HG02610 (cell line): ENCODE data around the gene ABHD11.
A peak's percentile ranks its signal among the peaks of the same experiment; 100 is the strongest.
"Not testable (repeated sequence)": the region's sequence is repeated elsewhere in the genome, so short reads cannot be mapped to it uniquely, and the experiment has no call there.

ENCODE experiments used
- ATAC-seq: cut with Tn5 transposase; IDR thresholded peaks from one replicate; pipeline ENCODE4 v1.9.1; 2021; ENCODE audit warnings: mild to moderate bottlenecking, moderate library complexity; ENCODE audit not compliant: unreplicated experiment

Gene ABHD11

DNA sequence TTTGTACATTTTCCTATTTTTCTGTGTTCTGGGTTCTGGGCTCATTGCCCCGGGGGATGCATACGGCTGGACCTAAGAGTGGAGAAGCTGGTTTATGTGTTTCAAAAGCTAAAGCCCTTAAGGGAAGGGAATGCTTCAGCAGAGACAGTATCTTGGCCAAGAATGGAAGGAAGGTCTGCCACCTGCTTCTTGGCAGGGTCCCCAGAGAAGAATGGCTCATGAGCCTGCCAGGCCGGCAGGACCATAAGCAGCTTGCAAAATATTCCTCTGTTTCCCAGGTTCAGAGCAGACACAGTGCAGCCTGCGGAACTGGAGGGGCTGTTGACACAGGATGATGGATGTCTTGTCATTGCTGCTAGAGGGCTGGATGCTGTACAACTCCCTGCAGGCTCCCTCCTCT is 7.8 kb upstream of the ABHD11 start:
- ATAC-seq = no peak

DNA sequence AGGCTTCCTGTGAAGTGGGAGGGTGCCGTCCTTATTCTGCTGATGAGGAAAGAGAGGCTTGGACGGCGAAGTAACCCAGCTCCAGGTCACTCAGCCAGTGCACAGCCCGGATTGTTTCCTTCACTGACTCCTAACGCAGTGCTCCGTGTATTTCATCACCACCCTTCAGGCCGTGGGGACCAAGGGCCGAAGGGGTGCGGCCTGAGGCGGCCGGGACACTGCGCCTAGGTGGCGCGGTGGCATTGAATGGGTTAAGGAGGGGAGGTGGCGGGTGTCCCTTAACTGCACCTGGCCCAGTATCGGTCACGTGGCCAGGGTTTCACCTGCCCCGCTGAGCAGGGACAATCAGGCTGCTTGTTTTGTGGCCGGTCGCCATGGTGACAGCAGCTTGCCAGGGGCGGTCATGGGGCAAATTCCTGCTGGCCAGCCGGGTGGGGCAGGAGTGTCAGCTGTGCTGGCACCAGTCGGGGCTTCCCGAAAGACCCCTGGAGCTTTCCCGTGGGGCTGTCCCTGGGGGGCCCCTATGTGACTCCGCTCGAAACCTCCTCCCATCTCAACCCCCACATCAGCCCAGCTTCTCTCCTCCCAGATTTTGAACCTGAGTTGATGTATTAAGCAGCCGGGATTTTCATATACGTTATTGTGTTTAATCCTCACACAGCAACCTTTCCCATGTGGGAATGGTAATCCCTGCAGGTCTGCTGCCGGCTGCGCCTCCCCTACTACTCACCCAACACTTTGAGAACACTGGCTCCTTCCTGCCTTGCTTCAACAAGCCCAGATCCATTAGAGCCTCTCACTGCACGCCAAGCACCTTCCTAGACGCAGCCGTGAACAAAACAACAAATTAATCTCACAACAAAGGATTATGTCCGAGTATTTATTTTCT is 4.4 kb upstream of the ABHD11 start:
- ATAC-seq = no peak

DNA sequence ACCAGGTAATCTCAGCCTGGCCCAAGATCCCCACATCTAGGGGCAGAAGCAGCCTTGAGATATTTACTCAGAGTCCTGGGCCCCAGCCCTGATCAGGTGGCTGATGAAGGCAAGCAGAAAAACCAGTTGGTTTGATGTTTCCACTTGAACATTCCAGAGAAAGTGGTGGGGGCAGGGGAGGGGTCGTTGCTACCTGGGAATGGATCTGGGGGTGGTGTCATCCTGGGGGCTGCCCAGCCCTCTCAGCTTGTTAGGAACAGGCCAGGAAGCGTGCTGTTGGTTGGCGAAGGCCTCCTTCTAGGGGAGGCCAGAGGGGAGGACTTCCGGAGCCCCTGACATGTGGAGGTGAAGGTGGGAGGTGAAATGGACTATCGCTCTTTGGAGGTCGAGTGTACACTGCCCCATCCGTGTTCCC is 3.7 kb upstream of the ABHD11 start:
- ATAC-seq = no peak

DNA sequence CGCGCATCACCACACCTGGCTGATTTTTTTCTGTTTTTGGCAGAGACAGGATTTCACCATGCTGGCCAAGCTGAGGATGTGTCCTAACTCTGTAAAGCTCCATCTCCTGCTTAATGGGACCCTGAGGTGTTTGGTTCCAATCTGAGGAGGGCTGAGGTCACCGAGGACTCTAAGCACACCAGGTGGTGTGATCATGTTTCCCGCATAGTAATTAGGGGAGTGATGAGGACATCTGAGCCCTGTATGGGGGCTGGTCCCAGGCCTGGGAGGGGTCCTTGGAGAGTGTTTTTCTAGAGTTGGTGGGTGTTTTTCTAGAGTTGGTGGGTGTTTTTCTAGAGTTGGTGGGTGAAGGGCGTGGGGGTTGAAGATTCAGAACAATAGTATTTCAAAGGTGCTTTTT is 3.0 kb upstream of the ABHD11 start:
- ATAC-seq = no peak

DNA sequence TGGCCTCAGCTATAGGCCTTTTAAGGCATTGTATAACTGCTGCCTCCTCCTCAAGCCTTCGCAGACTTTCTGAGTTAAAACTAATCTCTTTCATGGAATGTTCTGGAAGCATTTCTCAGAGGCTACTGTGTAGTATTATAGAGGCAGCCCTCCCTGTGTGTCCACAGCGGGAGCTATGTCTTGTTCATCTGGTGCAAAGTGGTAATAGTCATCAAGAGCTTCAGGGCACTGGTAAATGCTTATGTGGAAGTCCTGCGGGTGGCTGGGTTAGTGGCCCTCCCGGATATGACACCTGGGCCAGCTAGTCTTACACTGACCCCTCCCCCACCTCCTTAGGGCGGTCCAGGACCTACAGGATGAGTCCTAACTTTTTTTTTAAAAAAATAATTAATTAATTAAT is 2.2 kb upstream of the ABHD11 start:
- no peak for ATAC-seq

DNA sequence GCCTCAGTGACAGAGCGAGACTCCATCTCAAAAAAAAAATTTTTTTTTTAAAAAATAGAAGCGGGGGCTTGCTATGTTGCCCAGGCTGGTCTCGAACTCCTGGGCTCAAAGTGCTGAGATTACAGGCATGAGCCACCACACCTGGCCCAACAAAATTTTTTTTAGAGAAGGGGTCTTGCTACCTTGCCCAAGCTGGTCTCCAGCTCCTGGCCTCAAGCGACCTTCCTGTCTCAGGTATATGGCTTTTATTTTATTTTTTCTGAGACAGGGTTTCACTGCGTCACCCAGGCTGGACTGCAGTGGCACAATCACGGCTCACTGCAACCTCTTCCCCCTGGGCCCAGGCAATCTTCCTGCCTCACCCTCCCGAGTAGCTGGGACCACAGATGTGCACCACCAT is 1.6 kb upstream of the ABHD11 start:
- ATAC-seq = no peak

DNA sequence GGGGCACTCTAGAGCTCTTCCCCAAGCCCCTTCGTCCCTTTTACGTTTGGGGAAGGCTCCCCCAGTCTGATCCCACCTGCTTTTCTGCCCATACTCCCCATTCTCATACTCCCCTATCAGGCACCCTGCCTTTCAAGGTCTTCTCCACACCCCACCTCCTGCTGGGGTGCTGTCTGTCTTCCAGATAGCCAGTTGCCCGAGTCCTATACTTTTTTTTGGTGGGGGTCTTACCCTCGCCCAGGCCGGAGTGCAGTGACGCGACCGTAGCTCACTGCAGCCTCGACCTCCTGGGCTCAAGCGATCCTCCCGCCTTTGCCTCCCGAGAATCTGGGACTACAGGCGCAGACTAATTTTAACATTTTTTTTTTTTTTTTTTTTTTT is 775 bp upstream of the ABHD11 start:
- ATAC-seq = no peak

DNA sequence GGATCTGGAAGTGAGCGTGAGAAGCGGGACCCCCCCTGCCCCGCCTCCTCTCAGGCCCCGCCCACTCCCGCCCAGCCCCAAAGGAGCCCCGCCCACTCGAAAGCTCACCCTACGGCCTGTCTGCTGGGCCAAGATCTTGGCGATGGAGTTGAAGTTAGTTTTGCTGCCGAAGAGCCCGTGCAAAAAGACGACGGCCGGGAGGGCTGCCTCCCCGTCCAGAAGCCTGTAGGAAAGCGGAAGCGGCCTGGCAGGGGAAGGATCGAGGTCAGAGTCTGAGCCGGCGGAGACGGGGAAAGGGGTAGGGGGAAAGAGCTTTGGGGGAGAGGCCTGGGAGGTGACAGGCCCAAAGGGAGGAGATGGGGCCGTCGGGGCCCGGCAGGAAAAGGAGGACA is 386 bp downstream of the ABHD11 start:
- ATAC-seq = peak; percentile 8

DNA sequence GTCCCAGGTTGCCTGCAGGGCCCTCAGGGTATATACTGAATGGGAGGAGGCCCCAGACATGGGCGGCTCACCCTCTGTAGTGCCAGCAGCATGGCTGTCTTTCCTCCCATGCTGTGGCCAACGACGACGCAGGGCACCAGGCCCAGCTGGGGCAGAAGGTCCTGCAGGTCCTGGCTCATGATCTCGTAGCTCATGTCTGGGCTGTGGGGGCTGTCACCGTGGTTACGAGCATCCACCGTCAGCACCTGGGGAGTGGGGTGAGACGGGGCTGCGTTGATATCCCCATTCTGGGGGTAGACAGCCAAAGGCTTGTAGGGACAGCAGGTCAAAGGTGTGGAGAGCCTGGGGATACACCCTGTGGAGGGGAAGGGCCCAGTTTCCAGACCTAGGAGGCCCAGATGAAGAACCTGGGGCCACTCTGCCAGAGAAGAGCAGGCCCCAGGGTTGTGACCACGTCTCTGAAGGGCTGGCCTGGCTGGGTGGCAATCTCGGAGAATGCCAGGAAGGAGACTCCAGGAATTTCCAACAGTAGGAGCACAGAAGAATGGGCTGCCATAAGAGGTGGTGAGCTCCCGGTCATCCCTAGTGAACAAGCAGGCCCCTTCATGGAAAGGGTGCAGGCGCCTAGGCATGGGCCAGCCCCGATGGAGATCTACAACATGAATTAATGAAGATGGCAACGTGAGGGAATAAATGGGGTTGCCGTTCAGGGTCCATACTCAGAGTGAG is 947 bp downstream of the ABHD11 start:
- no peak for ATAC-seq

DNA sequence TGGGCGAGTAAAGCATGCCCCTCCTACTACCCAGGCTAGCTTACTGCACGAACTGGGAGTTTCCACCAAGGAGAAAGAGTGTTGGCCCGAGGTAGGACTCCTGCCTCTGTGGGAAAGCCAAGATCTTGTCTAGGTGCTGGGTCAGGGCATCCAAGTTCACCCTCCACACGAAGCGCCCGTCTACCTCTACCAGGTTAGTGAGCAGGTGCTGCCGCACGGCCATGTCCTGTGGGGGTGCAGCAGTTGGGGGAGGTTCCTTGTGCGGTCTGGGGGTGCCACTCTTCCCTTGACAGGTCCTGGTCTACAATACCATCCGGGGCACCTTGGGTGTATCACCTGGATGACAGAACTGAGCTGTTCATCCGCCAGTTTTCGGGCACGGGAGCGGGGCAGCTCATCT is 1.7 kb downstream of the ABHD11 start:
- ATAC-seq = no peak

DNA sequence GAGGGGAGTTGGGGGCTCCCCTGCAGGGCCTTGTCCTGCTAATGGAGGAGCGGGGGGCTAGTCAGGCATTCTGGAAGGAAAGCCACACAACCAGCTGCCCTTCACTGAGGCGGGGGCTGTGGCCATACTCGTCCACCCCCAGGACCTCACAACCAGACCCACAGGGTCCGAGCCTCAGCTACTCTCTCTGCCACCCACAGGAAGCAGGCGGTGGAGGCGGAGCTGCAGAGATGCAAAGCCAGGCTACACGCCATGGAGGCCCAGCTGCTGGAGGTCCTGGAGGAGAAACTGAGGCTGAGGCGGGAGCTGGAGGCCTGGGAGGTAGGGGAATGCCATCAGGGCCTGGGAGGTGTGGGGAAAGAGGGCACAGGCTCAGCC is 3.1 kb downstream of the ABHD11 start:
- no peak for ATAC-seq

DNA sequence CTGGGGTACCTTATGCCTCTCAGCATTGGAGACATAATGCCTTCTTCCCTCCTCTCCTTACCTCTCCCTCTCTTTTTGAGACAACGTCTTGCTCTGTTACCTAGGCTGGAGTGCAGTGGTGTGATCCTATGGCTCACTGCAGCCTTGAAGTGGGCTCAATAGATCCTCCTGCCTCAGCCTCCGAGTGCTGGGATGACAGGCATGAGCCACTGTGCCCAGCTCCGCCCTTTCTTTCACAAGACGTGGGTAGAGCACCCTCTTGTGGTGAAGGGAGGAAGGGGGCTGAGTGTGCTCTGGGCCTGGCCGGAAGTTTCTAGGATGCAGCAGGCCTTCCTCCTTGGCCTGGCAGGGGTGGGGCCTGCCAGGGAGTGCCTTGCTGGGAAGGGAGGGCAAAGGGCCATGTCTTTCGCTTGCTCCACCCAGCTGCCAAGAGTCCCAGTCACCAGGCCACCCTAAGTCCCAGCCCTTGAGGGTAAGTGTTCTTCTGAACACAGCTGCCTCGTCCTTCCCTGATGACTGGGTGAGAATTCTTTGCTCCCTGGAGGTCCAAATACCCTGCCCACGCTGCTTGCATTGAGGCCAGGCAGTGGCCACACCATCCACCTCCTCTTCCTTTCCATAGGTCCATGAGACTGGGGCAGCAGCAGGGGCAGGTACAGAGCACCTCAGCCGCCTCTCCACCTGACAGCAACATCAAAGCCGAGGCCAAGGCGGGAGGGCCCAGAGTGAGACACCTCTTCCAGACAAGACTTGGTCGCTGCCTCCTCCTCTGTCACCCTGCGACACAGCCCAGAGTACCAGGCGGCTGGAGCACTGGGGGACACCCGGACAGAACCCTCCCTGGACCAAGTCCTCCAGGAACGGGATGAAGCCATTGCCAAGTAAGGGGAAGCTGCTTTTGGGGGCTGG is 3.7 kb downstream of the ABHD11 start:
- peak; percentile 54 for ATAC-seq

DNA sequence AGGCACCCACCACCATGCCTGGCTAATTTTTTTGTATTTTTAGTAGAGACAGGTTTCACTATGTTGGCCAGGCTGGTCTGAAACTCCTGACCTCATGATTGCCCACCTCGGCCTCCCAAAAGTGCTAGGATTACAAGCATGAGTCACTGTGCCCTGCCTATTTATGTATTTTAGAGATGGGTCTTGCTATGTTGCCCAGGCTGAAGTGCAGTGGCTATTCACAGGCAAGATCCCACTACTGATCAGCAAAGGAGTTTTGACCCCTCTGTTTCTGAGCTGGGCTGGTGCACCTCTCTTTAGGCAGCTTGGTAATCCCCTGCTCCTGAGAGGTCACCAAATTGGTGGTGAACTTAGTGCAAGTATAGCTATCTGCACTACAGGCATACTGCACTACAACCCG is 6.2 kb downstream of the ABHD11 start:
- no peak for ATAC-seq

DNA sequence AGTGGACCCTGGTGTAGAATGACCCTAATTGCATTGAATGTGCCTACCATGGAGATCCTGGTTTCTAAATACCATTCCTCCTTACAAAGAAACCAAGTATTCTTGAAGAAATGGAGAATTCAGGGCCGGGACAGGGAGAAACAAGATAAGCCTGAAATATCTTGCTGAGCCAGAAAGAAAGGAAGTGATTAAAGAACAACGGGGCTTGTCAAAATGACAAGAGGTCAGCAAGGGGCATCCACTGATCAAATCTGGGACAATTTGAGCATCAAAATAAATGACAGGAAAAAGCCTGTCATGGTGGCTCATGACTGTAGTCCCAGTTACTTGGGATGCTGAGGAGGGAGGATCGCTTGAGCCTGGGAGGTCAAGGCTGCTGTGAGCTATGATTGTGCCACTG is 8.1 kb downstream of the ABHD11 start:
- no peak for ATAC-seq

DNA sequence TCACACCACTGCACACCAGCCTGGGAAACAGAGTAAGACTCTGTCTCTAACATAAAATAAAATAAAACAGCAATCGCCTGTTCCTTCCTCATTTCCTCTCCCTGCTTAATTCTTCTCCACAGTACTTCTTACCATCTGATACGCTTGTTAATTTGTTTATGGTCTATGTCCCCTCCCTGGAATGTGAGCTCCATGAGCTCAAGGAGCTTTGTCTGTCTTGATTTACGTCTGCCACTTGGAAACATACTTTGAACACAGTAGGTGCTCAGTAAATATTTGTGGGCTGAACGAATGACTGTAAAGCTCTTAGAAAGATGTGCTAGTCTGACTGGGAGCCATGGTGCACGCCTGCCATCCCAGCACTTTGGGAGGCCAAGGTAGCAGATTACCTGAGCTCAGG is 10.1 kb downstream of the ABHD11 start:
- ATAC-seq = no peak

DNA sequence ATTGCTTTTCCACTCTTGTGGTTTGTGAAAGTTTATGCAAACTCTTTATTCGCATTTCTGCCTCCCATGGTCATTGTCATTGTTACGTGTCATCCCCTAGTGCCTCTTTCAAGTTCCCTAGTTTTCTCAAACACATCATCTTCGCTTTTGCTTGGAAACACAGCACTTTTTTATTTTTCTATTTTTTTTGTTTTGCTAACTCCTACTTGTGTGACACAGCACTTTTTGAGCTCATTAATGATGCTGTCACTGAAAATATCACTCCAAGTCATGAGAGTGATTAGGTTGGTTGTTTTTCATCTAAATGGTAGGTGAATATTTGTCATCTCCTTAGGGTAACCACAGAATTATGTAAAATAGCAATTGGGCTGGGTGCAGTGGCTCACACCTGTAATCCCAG is 10.7 kb downstream of the ABHD11 start:
- ATAC-seq = no peak

DNA sequence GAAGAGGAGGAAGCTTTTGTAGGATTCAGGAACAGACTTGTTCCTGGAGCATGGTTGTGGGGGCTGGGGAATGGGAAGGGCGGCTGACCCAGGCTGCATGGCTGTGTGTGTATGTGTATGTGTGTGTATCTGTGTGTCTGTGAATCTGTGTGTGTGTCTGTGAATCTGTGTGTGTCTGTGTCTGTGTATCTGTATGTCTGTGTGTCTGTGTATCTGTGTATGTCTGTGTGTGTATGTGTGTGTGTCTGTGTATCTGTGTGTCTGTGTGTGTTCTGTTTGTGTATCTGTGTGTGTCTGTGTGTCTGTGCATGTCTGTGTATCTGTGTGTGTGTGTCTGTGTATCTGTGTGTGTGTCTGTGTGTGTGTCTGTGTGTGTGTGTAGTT is 12.5 kb downstream of the ABHD11 start:
- ATAC-seq = no peak

DNA sequence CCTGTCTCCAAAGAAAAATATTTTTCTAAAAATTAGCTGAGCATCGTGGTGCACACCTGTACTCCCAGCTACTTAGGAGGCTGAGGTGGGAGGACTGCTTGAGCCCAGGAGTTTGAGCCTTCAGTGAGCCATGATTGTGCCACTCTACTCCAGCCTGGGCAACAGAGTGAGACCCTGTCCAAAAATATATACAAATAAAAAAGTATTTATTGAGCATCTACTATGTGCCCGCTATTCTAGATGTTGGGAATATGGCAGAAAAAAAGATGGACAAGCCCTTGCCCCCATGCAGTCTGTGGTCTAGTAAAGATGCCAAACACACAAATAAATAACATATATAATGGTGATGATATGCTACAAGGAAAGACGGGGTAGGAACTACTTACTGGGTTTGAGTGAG is 14.8 kb downstream of the ABHD11 start:
- ATAC-seq = no peak

DNA sequence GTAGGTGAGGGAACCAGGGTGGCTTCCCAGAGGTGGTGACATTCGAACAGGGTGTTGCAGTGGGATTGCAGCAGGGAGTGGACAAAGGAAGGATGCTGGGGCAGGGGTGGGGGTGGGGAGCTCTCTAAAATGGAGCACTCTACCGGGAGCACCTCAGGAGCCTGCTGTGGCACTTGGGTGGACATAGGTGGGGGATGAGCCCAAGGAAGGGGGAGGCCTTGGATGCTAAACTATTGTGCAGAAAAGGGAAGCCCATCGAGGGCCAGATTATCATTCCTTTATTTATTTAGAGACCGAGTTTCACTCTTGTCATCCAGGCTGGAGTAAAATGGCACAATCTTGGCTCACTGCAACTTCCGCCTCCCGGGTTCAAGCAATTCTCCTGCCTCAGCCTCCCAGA is 15.8 kb downstream of the ABHD11 start:
- ATAC-seq = no peak

DNA sequence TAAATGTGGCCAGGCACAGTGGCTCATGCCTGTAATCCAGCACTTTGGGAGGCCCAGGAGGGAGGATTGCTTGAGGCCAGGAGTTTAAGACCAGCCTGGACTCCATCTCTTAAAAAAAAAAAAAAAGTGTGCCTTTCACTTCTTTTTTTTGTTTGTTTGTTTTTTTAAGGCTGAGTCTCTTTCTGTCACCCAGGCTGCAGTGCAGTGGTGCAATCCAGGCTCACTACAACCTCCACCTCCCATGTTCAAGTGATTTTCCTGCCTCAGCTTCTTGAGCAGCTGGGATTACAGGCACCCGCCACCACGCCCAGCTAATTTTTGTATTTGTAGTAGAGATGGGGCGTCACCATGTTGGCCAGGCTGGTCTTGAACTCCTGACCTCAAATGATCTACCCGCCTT is 16.4 kb downstream of the ABHD11 start:
- not testable (repeated sequence) for ATAC-seq

DNA sequence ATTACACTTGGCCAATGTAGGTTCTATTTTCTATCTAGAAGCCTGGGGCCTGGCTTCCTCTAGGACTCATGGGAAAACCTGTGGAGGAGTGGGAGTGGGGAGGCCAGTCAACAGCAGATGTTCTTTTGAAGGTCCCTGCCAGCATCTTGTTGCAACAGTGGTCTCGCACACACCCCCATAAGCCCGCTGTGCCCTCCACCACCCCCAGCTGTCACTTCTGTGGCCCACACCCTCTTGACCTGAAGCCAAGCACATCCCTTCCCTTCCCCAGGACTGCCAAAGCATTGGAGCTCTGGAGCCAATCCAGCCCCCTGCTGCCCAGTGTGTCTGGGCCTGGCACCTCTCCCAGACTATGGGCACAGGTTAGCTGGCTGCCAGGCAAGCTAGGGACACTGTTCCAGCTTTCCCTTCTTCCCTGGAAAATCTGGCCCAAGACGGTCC is 17.2 kb downstream of the ABHD11 start:
- no peak for ATAC-seq
